Retina (tissue), 1 donor: ENCODE results near the gene CYTH3.
"Not testable (repeated sequence)": the region's sequence is repeated elsewhere in the genome, so short reads cannot be mapped to it uniquely, and the experiment has no call there.

Source experiments
- DNase-seq: peaks from one replicate; pipeline ENCODE4 v3.0.0-alpha.2; 2016

CYTH3 gene

DNA sequence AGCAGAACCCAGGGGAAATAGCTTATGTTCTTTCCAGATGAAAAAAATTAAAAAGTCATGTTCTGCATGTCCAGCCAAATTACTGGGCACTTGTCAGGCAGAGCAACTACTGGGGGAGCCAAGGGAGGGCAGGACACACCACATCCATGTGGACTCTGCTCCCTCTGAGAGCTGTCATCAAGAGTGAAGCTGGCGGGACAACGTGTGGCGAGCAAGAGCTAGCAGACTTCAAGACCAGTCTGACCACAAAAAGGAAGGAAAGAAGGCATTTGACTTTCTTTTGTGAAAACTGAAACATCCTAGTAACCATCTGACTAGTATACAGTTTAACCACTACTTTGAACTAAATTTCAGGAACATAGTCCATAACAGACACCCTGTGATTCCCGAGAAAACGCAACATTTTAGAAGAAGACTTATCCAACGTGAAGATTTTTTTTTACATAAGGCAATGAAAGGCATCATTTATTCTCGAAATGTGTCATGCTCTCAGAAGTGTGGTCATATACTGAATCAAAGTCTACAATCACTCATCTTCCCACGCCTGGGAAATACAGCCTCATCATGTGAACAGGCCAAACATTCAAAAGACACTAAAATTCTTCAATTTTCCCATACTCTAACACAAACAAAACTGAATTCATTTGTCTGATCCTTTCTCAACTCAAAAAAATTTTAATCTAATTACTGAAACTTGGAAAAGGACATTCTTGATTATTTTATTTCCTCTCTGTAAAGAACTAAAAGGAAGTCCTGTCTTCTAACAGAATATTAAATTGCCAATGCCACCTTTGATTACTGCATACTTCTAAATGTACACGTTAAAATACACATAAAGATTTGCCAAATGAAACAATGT, 15.5 kb downstream of the CYTH3 start:
- no peak for DNase-seq

DNA sequence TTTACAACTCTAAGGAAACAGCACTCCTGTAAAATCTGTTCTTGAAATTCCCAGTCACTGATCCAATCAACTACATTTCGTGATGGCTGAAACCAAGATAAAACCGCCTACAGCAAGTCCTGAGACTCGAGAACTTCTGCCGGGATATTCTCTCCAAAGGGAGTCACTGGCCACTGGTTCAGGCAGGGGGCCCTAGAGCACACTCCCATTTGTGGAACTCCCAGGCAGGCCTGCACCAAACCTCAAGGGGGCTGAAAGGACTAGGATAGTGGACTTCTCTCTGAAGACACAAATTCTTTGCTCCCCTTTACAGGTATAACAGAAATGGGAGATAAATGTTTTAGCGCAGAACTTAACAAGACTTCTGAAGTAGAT, 16.3 kb downstream of the CYTH3 start:
- no peak for DNase-seq

DNA sequence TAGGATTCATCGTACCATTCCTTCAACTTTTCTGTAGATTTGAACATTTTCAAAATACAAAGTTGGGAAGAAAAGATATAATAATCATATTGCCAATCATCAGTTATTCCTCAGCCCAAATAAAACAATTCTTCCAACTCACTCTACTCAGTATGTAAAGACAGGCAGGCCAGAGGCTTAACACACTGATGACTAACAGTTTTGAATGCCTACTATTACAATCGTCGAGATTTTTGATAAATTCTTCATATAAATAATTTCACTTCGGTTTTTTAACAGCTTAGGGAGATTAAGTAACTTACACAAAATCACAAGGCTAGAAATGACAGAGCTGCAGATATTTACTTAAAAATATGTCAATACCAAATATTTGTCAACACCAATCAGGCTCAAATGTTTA, 17.6 kb downstream of the CYTH3 start:
- no peak for DNase-seq

GRCh38 chr7:6252748-6253147, 19.7 kb downstream of the CYTH3 start:
- DNase-seq: no peak

GRCh38 chr7:6252341-6252746, 20.1 kb downstream of the CYTH3 start:
- DNase-seq: no peak

DNA sequence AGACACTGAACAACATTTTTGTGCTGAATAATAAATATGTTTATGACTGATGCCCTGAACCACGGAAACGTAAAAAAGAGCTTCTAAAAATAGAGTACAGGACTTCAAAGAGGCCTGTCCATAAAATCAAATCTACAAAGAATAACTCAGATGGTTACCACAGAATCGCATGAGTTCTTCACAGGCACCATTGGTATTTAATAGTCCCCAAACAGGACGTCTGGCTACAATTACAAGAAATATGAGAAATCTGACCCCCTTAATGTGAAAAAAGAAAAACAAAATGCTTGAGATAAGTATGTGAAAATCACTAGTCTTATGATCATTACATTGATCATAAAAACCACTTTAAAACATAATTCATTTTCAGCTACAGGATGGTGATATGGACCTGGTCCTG, 20.8 kb downstream of the CYTH3 start:
- no peak for DNase-seq

GRCh38 chr7:6250364-6250833, 22.0 kb downstream of the CYTH3 start:
- DNase-seq: no peak

- no peak for DNase-seq
Measured at GRCh38 chr7:6249043-6249442, 23.4 kb downstream of the CYTH3 start.

GRCh38 chr7:6248581-6248980, 23.8 kb downstream of the CYTH3 start:
- DNase-seq: no peak

DNA sequence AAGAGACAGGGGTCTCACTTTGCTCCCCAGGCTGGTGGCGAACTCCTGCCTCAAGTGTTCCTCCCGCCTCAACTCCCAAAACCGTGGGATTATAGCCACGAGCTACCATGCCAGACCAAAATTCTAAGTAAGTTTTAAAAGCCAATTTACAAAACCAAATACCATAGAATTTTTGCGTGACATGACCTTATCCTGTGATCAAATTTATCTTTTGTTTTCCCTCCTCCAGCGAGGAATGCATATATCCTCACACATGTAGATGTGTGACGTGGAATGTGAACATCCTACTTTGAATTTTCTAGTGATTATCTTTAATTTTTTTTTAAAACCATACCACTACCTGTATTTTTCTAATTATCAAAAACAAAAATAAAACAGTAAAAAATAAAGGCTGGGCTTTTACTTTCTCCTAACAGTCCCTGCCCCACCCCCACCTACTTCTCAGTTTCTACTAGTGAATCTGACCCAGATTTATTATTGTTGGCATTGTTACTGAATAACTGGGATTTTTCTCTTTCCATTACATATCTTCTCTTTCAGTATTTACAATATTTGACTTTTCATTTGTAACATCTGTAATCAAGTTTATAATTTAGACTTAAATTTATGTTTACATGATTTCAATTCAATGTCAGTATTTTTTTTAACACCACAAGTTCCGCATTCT, 26.0 kb downstream of the CYTH3 start:
- no peak for DNase-seq

GRCh38 chr7:6244021-6244420, 28.4 kb downstream of the CYTH3 start:
- no peak for DNase-seq

GRCh38 chr7:6243168-6243567, 29.3 kb downstream of the CYTH3 start:
- no peak for DNase-seq

GRCh38 chr7:6242561-6242960, 29.9 kb downstream of the CYTH3 start:
- DNase-seq: no peak

GRCh38 chr7:6241607-6241973, 30.8 kb downstream of the CYTH3 start:
- no peak for DNase-seq

DNA sequence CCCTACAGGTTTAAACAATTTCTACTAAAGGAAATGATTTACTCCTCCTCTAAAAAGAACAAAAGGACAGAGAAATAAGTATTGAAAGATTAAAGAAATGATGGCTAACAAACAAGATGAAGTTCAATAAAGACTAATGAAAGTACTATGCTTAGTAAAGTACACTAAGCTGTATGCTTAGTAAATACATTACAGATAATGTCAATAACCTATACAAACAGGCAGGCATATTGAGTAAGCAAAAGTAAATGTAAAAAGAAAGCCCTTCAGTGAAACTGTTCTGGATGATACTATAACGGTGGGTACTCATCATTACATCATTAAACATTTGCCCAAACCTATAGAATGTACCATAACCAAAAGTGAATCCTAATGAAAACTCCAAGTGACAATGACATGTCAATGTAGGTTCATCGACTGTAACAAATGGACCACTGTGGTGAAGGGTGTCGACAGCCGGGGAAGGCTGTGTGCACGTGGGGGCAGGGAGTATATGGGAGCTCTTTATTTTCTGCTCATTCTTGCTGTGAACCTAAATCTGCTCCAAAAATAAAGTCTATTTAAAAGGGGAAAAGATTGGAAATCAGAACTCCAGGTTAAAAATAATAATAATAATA, 34.0 kb downstream of the CYTH3 start:
- no peak for DNase-seq

- DNase-seq: no peak
Measured at GRCh38 chr7:6237730-6238129, 34.7 kb downstream of the CYTH3 start.

- DNase-seq: no peak
Measured at GRCh38 chr7:6237011-6237410, 35.4 kb downstream of the CYTH3 start.

GRCh38 chr7:6235029-6235871, 37.2 kb downstream of the CYTH3 start:
- DNase-seq: no peak

DNA sequence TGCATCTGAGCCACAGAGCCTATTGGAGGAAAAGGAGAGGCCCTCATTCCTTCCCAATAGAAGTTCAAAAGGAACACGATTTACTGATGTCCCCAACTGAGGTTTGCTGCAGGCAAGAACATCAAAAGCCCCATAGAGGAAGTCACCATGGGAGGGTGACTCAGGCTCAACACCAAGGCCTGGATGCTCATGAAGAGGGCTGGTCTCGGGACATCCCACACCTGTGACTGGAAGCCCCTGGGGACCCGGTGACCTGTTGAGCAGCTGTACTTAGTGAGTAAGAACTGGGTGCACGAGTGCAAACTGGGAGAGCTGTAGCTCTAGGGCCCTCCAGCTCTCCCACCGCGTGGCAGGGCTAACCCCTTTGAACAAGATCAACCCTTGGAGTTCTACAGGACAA, 38.0 kb downstream of the CYTH3 start:
- DNase-seq: no peak

DNA sequence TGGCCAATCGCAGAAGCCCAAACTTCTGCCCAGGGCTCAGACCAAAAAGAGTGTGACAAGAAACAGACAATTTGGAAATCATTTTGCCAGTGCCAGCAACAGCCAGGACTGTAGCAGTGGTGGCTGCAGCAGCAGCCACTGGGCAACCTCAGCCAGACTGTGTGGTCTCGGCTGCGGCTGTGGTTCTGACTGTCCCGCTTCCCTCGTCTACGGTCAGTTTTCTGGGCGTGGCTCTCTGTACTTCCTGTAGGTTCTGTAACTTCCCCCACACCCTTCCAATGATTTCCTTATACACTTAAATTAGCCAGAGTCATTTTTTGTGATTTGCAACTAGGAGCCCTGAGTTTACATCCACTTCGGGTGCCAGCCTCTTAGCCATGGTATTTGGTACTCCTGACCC, 39.9 kb downstream of the CYTH3 start:
- DNase-seq: no peak

- DNase-seq: no peak
Measured at GRCh38 chr7:6232116-6232515, 40.3 kb downstream of the CYTH3 start.

DNA sequence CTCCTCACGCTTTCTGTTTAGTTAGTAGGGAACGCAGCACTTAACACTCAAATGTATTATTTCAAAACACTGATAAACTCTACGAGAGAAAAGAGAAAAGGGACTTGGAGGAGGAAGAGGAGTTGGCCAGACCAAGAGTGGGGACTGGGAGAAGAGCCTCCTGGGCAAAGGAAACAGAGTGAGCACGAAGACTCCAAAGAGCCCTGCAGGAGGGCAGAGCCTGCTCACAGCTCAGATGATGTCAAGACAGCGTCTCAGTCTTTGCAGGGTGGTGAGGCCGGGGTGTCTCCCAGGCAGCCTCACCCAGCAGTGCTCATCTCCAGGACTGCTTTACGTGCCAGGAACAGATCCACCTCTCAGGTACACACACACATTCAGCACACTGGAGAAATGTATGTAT, 41.2 kb downstream of the CYTH3 start:
- no peak for DNase-seq

DNA sequence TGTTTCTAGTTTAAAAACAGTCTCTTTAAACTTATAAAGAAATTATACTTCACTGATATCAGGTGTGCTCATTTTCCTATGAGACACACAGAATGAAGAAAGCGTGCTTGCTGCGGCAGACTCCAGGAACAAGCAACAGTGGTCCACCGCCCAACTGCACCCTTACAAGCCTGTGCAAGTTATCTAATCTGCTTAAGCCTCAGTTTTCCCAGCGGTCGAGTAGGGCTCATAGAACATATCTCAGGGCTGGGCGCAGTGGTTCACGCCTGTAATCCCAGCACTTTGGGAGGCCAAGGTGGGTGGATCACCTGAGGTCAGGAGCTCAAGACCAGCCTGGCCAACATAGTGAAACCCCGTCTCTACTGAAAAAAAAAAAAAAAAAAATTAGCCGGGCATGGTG, 43.1 kb downstream of the CYTH3 start:
- DNase-seq: not testable (repeated sequence)
